PC-3 (cell line): ENCODE measurements around the gene DVL1. TPM values are rescaled to one million over a fixed set of nuclear protein-coding genes. Genes with fewer than 3 reads are reported as not detected.
"Not testable (repeated sequence)": the region's sequence is repeated elsewhere in the genome, so short reads cannot be mapped to it uniquely, and the experiment has no call there.

ENCODE experiments used
- ATAC-seq: fragments of 200-7000 bp; cut with Tn5 transposase; 2 replicates; pipeline ENCODE4 v1.9.1; 2020; ENCODE audit warnings: mild to moderate bottlenecking, moderate library complexity
- BruUV-seq: library from RNA; stranded (reverse); fragments of 400-500 nt; replicated peaks from 2 replicates; lab custom pipeline; 2021; lab: Mats Ljungman, UMichigan
- CTCF ChIA-PET: fragments of 300-600 bp; sonication (Branson Sonifier 250); formaldehyde crosslinking; loops from one replicate; lab custom pipeline; 2022; ENCODE audit warnings: antibody characterized with exemption; lab: Charles Lee
- POLR2A ChIA-PET: fragments of 300-600 bp; sonication (Branson Sonifier 250); formaldehyde crosslinking; loops from one replicate; lab custom pipeline; 2022; ENCODE audit warnings: antibody characterized with exemption; ENCODE audit not compliant: unreplicated experiment; lab: Charles Lee
- DNase-seq: peaks from one replicate; pipeline ENCODE4 v3.0.0-alpha.2; 2015
- H2AFZ ChIP-seq: fragments of 300-600 bp; sonication (generic); 2 replicates; pipeline ENCODE4 v1.6.0; 2016; ENCODE audit warnings: antibody characterized with exemption, low read length
- H3F3A ChIP-seq: fragments of 300-600 bp; sonication (generic); one replicate; pipeline ENCODE4 v1.6.0; 2017; ENCODE audit warnings: antibody characterized with exemption, low read length, control low read depth, mild to moderate bottlenecking; ENCODE audit not compliant: unreplicated experiment
- H3K27ac ChIP-seq: fragments of 300-600 bp; sonication (generic); 2 replicates; pipeline ENCODE4 v1.5.1; 2016; ENCODE audit warnings: mild to moderate bottlenecking, low read length
- H3K27me3 ChIP-seq: fragments of 300-600 bp; sonication (generic); 2 replicates; pipeline ENCODE4 v1.6.1; 2016; ENCODE audit warnings: low read length, mixed read lengths
- H3K36me3 ChIP-seq: fragments of 300-600 bp; sonication (generic); 2 replicates; pipeline ENCODE4 v1.6.1; 2016; ENCODE audit warnings: low read depth, mixed run types, low read length, mixed read lengths
- H3K4me1 ChIP-seq: fragments of 300-600 bp; sonication (generic); 2 replicates; pipeline ENCODE4 v1.5.1; 2016; ENCODE audit warnings: low read length; ENCODE audit not compliant: insufficient read depth
- H3K4me2 ChIP-seq: fragments of 300-600 bp; sonication (generic); 2 replicates; pipeline ENCODE4 v1.6.0; 2016; ENCODE audit warnings: low read length
- H3K4me3 ChIP-seq: fragments of 300-600 bp; sonication (generic); 2 replicates; pipeline ENCODE4 v1.5.1; 2016; ENCODE audit warnings: mild to moderate bottlenecking, low read length, mixed read lengths
- H3K79me2 ChIP-seq: fragments of 300-600 bp; sonication (generic); 2 replicates; pipeline ENCODE4 v1.6.1; 2017; ENCODE audit warnings: low read length, mixed read lengths
- H3K9ac ChIP-seq: fragments of 300-600 bp; sonication (generic); 2 replicates; pipeline ENCODE4 v1.6.0; 2016; ENCODE audit warnings: mild to moderate bottlenecking, low read length
- H3K9me2 ChIP-seq: fragments of 300-600 bp; sonication (generic); replicated peaks from 2 replicates; pipeline ENCODE4 v1.6.1; 2016; ENCODE audit warnings: mixed run types, low read length, mixed read lengths
- H3K9me3 ChIP-seq: fragments of 300-600 bp; sonication (generic); 2 replicates; pipeline ENCODE4 v1.6.1; 2016; ENCODE audit warnings: low read length, mixed read lengths
- H4K20me1 ChIP-seq: fragments of 300-600 bp; sonication (generic); 2 replicates; pipeline ENCODE4 v1.6.1; 2016; ENCODE audit warnings: low read length, mixed read lengths
- CTCF ChIP-seq: fragments of 300-600 bp; sonication (generic); conservative IDR thresholded peaks from 2 replicates; pipeline ENCODE4 v1.5.1; 2017; ENCODE audit warnings: antibody characterized with exemption, low read depth, mild to moderate bottlenecking, low read length
- EZH2 ChIP-seq: fragments of 300-600 bp; sonication (generic); IDR thresholded peaks from one replicate; pipeline ENCODE4 v1.6.1; 2017; ENCODE audit warnings: antibody characterized with exemption, mild to moderate bottlenecking, low read length; ENCODE audit not compliant: unreplicated experiment
- EZH2phosphoT487 ChIP-seq: fragments of 300-600 bp; sonication (generic); IDR thresholded peaks from 2 replicates; pipeline ENCODE4 v1.6.1; 2018; ENCODE audit warnings: mild to moderate bottlenecking, antibody characterized with exemption, low read length, borderline replicate concordance
- intact Hi-C: fragments of 100-400 bp; cut with micrococcal nuclease; formaldehyde crosslinking; loops from 2 replicates; pipeline ENCODE4 v1.9.0; 2023
- total RNA-seq: library from RNA; depleted of rRNA; stranded (reverse); fragments of >200 nt; gene quantifications from 2 replicates; pipeline ENCODE4 v1.2.3, GENCODE V29; 2014

DVL1 gene
- total RNA-seq, 1 experiment from 2014 or later = 626 TPM

GRCh38 chr1:1385931-1386330, 36.7 kb upstream of the DVL1 start:
- no peaks in the 10 kb centered on the region for H4K20me1 ChIP-seq
- ATAC-seq = no peak
- H3K9ac ChIP-seq = no peak overlapping the region
- H3K9me3 ChIP-seq = no peaks in the 10 kb centered on the region
- H3K27ac ChIP-seq = no peak overlapping the region
- ChIA-PET CTCF (no interaction called here), POLR2A (no interaction called here)
- no peak overlapping the region for H2AFZ ChIP-seq
- no peaks in the 10 kb centered on the region for H3K4me1 ChIP-seq
- H3K4me3 ChIP-seq = no peak overlapping the region
- H3K27me3 ChIP-seq = no peaks in the 10 kb centered on the region
- no peak overlapping the region for H3K4me2 ChIP-seq
- BruUV-seq = no TSS peak
- H3K79me2 ChIP-seq = peaks cover 63% of the 10 kb centered on the region
- no peaks in the 10 kb centered on the region for H3K9me2 ChIP-seq
- H3K36me3 ChIP-seq = peaks cover 65% of the 10 kb centered on the region
- DNase-seq = no peak
- no peaks in the 10 kb centered on the region for H3F3A ChIP-seq
- TF ChIP-seq EZH2phosphoT487 (no peak), EZH2 (no peak)
- intact Hi-C loops = no loop called here

- H3K9me3 ChIP-seq, H2AFZ ChIP-seq, H3K4me2 ChIP-seq, H4K20me1 ChIP-seq, H3K27ac ChIP-seq, CTCF ChIA-PET, H3K9me2 ChIP-seq, intact Hi-C loops, H3K9ac ChIP-seq, H3F3A ChIP-seq, DNase-seq, H3K4me3 ChIP-seq, BruUV-seq, POLR2A ChIA-PET, H3K4me1 ChIP-seq, ATAC-seq, H3K27me3 ChIP-seq: not testable (repeated sequence)
- Histone ChIP-seq H3K36me3 (peaks cover 59% of the 10 kb centered on the region), H3K79me2 (peaks cover 58% of the 10 kb centered on the region)
These were observed 36.1 kb upstream of the DVL1 start for GRCh38 chr1:1385339-1385738.

- no peaks in the 10 kb centered on the region for H3K9me3 ChIP-seq
- ChIA-PET POLR2A (no interaction called here), CTCF (no interaction called here)
- no peaks in the 10 kb centered on the region for H3K4me1 ChIP-seq
- no peaks in the 10 kb centered on the region for H4K20me1 ChIP-seq
- no peak overlapping the region for H2AFZ ChIP-seq
- intact Hi-C loops = no loop called here
- H3F3A ChIP-seq = peaks cover 5% of the 10 kb centered on the region
- no peak overlapping the region for H3K27ac ChIP-seq
- no peak for ATAC-seq
- no peak for DNase-seq
- TF ChIP-seq EZH2phosphoT487 (no peak), EZH2 (no peak), CTCF (no peak)
- H3K4me3 ChIP-seq = no peak overlapping the region
- peaks cover 38% of the 10 kb centered on the region for H3K79me2 ChIP-seq
- H3K4me2 ChIP-seq = no peak overlapping the region
- no peaks in the 10 kb centered on the region for H3K9me2 ChIP-seq
- no TSS peak for BruUV-seq
- H3K27me3 ChIP-seq = no peaks in the 10 kb centered on the region
- H3K36me3 ChIP-seq = peaks cover 19% of the 10 kb centered on the region
- no peak overlapping the region for H3K9ac ChIP-seq
These were observed 32.1 kb upstream of the DVL1 start for GRCh38 chr1:1381294-1381693.

GRCh38 chr1:1380860-1381259, 31.6 kb upstream of the DVL1 start:
- no peak for DNase-seq
- Histone ChIP-seq H4K20me1 (no peaks in the 10 kb centered on the region), H3K4me2 (no peak overlapping the region), H3K4me3 (no peak overlapping the region), H3K36me3 (peaks cover 15% of the 10 kb centered on the region; the same call in 1 of the 2 replicates), H3F3A (peaks cover 9% of the 10 kb centered on the region), H3K9ac (no peak overlapping the region), H3K9me2 (no peaks in the 10 kb centered on the region), H3K79me2 (peaks cover 34% of the 10 kb centered on the region), H3K27me3 (no peaks in the 10 kb centered on the region), H3K9me3 (no peaks in the 10 kb centered on the region), H3K4me1 (peaks cover 3% of the 10 kb centered on the region; the same call in 1 of the 2 replicates), H2AFZ (no peak overlapping the region), H3K27ac (no peak overlapping the region)
- ChIA-PET CTCF (no interaction called here), POLR2A (no interaction called here)
- intact Hi-C loops = no loop called here
- no TSS peak for BruUV-seq
- no peak for ATAC-seq
- TF ChIP-seq CTCF = no peak
- TF ChIP-seq EZH2phosphoT487 = no peak
- TF ChIP-seq EZH2 = no peak
